ENCODE results near the gene ITGB6. TPM values are rescaled to one million over a fixed set of nuclear protein-coding genes. Genes with fewer than 3 reads are reported as not detected.

Gene ITGB6
- total RNA-seq, 1 experiment from 2014 or later, result 7.2 TPM

- Histone ChIP-seq H3K27ac (ENCODE audit: low read length) (no peak overlapping the region), H3K27me3 (ENCODE audit: low read length) (no peaks in the 10 kb centered on the region), H3K9ac (ENCODE audit: low read length) (no peak overlapping the region), H4K20me1 (ENCODE audit: low read length) (no peaks in the 10 kb centered on the region), H3K4me3 (ENCODE audit: low read length) (no peak overlapping the region), H2AFZ (ENCODE audit: low read length) (no peak overlapping the region), H3K9me2 (replicated peaks; ENCODE audit: low read length) (no peaks in the 10 kb centered on the region), H3K4me2 (ENCODE audit: low read length) (no peak overlapping the region), H3K4me1 (ENCODE audit: insufficient read depth, low read length) (no peaks in the 10 kb centered on the region), H3K79me2 (ENCODE audit: low read length) (no peaks in the 10 kb centered on the region), H3F3A (ENCODE audit: low read length, unreplicated experiment) (no peaks in the 10 kb centered on the region), H3K36me3 (ENCODE audit: low read depth, low read length) (no peaks in the 10 kb centered on the region; the same call in 1 of the 2 replicates), H3K9me3 (ENCODE audit: low read length) (peaks cover 9% of the 10 kb centered on the region)
- intact Hi-C loops (cut with micrococcal nuclease), result no loop called here
- no TSS peak for BruUV-seq (replicated peaks)
- ATAC-seq, result no peak
- TF ChIP-seq EZH2 (IDR thresholded peaks at IDR 0.05; ENCODE audit: low read length, unreplicated experiment), result no peak
- POLR2A ChIA-PET (ENCODE audit: unreplicated experiment), result no interaction called here
- no peak for DNase-seq
- CTCF ChIA-PET, result no interaction called here
Observed at GRCh38 chr2:160068906-160069305, 131.2 kb downstream of the ITGB6 start.

DNA sequence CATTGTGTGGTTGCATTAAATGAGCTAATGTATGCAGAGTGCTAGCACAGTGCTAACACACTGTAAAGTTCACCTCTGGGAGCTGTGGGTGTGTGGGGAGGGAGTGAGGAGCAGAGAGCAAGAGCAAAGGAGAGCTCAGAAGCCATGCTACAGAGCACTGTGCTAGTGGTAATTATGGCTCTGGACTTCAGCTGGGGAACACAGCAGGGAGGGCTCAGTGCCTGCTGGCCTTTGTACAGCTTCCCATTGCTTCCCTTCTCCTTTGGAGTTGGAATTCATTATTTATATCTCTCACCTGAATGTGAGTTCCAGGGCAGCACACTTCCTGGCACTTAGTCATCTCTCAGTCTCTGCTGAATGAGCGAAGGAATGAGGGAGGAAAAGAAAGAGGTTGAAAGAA, 135.2 kb downstream of the ITGB6 start:
- ChIA-PET POLR2A (ENCODE audit: unreplicated experiment) (interaction anchor here (0.6 kb wide), 1 partner anchor 11 kb away, joined by 3 read pairs; no protein-coding TSS in a partner anchor), CTCF (no interaction called here)
- no peaks in the 10 kb centered on the region for H3K9me2 ChIP-seq (replicated peaks; ENCODE audit: low read length)
- no peak overlapping the region for H3K27ac ChIP-seq (ENCODE audit: low read length)
- DNase-seq (no peak), ATAC-seq (no peak)
- H2AFZ ChIP-seq (ENCODE audit: low read length), result no peak overlapping the region
- H3K9ac ChIP-seq (ENCODE audit: low read length), result no peak overlapping the region
- no peaks in the 10 kb centered on the region for H3K79me2 ChIP-seq (ENCODE audit: low read length)
- H3K36me3 ChIP-seq (ENCODE audit: low read depth, low read length), result no peaks in the 10 kb centered on the region; the same call in 1 of the 2 replicates
- no peak overlapping the region for H3K4me2 ChIP-seq (ENCODE audit: low read length)
- intact Hi-C loops (cut with micrococcal nuclease), result no loop called here
- H4K20me1 ChIP-seq (ENCODE audit: low read length), result no peaks in the 10 kb centered on the region
- no peaks in the 10 kb centered on the region for H3K27me3 ChIP-seq (ENCODE audit: low read length)
- TF ChIP-seq EZH2 (IDR thresholded peaks at IDR 0.05; ENCODE audit: low read length, unreplicated experiment), result no peak
- no peak for TF ChIP-seq EZH2phosphoT487 (IDR thresholded peaks at IDR 0.05; ENCODE audit: borderline replicate concordance, low read length)
- H3K4me3 ChIP-seq (ENCODE audit: low read length), result no peak overlapping the region
- H3F3A ChIP-seq (ENCODE audit: low read length, unreplicated experiment), result no peaks in the 10 kb centered on the region
- H3K4me1 ChIP-seq (ENCODE audit: insufficient read depth, low read length), result peaks cover 7% of the 10 kb centered on the region; the same call in 1 of the 2 replicates
- peaks cover 9% of the 10 kb centered on the region for H3K9me3 ChIP-seq (ENCODE audit: low read length)
- no TSS peak for BruUV-seq (replicated peaks)

- ATAC-seq (no peak), DNase-seq (no peak)
- Histone ChIP-seq H3K27ac (ENCODE audit: low read length) (no peak overlapping the region), H4K20me1 (ENCODE audit: low read length) (no peaks in the 10 kb centered on the region), H3K4me2 (ENCODE audit: low read length) (no peak overlapping the region), H3K9me3 (ENCODE audit: low read length) (peaks cover 7% of the 10 kb centered on the region), H3K4me3 (ENCODE audit: low read length) (no peak overlapping the region), H3K9ac (ENCODE audit: low read length) (no peak overlapping the region), H3K27me3 (ENCODE audit: low read length) (no peaks in the 10 kb centered on the region), H3F3A (ENCODE audit: low read length, unreplicated experiment) (no peaks in the 10 kb centered on the region), H2AFZ (ENCODE audit: low read length) (no peak overlapping the region), H3K9me2 (replicated peaks; ENCODE audit: low read length) (no peaks in the 10 kb centered on the region), H3K79me2 (ENCODE audit: low read length) (no peaks in the 10 kb centered on the region), H3K36me3 (ENCODE audit: low read depth, low read length) (no peaks in the 10 kb centered on the region; the same call in 1 of the 2 replicates), H3K4me1 (ENCODE audit: insufficient read depth, low read length) (peaks cover 7% of the 10 kb centered on the region; the same call in 1 of the 2 replicates)
- no TSS peak for BruUV-seq (replicated peaks)
- intact Hi-C loops (cut with micrococcal nuclease), result no loop called here
- no peak for TF ChIP-seq EZH2 (IDR thresholded peaks at IDR 0.05; ENCODE audit: low read length, unreplicated experiment)
- no peak for TF ChIP-seq EZH2phosphoT487 (IDR thresholded peaks at IDR 0.05; ENCODE audit: borderline replicate concordance, low read length)
- no peak for TF ChIP-seq CTCF (conservative IDR thresholded peaks at IDR 0.05; ENCODE audit: low read depth, low read length)
- CTCF ChIA-PET, result no interaction called here
- POLR2A ChIA-PET (ENCODE audit: unreplicated experiment), result no interaction called here
Observed at GRCh38 chr2:160063879-160064612, 136.0 kb downstream of the ITGB6 start.
